ENCODE data around the gene ING5.

Gene ING5

DNA sequence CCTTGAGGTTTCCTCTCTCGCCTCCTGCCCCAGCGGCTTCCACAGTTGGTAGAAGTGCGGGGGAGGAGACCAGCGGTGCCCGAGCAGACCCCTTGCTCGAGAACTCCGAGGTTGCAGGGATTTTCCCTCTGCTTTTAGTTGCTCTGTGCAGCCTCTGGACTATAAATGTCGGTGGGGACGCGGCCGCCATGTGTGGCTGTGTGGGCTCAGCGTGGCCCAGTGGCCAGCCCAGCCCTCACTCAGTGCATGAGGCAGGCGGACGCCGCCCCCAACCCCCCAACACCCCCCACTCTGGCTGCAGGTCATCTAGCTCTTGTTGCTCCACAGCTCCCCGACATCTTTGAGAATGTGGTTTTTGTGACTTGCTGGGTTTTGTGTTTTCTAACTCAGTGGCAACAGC lies 17.3 kb downstream of the ING5 start:
- Histone ChIP-seq H3K9ac (no peak overlapping the region), H3K4me3 (ENCODE audit: low read depth, low read length) (no peak overlapping the region), H3K27me3 (ENCODE audit: control insufficient read depth, insufficient read depth, low read length) (no peaks in the 10 kb centered on the region), H3K36me3 (ENCODE audit: control insufficient read depth, insufficient read depth, low read length) (no peaks in the 10 kb centered on the region), H2AFZ (no peak overlapping the region), H3K9me3 (ENCODE audit: control insufficient read depth, low read length) (no peaks in the 10 kb centered on the region), H3K79me2 (no peaks in the 10 kb centered on the region), H3K4me2 (ENCODE audit: low read length) (no peak overlapping the region), H3K27ac (no peak overlapping the region), H3K4me1 (no peaks in the 10 kb centered on the region)
- TF ChIP-seq, protein P1, sequence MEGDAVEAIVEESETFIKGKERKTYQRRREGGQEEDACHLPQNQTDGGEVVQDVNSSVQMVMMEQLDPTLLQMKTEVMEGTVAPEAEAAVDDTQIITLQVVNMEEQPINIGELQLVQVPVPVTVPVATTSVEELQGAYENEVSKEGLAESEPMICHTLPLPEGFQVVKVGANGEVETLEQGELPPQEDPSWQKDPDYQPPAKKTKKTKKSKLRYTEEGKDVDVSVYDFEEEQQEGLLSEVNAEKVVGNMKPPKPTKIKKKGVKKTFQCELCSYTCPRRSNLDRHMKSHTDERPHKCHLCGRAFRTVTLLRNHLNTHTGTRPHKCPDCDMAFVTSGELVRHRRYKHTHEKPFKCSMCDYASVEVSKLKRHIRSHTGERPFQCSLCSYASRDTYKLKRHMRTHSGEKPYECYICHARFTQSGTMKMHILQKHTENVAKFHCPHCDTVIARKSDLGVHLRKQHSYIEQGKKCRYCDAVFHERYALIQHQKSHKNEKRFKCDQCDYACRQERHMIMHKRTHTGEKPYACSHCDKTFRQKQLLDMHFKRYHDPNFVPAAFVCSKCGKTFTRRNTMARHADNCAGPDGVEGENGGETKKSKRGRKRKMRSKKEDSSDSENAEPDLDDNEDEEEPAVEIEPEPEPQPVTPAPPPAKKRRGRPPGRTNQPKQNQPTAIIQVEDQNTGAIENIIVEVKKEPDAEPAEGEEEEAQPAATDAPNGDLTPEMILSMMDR (IDR thresholded peaks at IDR 0.05): no peak

DNA sequence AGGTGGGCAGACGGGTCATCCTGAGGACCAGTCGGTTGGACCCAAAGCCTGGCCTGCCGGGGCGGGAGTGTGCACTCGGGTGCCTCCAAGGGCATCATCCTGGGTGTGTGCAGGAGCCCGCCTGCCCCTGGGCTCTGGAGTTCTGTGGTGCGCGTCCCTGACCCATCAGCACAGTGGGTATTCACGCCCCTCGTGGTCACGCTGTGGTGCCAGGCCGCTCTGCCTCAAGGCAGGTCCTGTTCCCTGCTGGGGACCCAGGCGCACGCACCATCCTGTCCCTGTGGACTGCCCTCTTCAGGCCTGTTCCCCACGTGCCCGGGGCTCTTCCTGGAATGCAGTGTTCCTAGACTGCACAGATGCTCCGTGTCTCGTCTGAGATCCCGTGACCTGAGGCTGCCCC lies 18.3 kb downstream of the ING5 start:
- H3K9me3 ChIP-seq (ENCODE audit: control insufficient read depth, low read length): no peaks in the 10 kb centered on the region
- no peak overlapping the region for H3K9ac ChIP-seq
- no peaks in the 10 kb centered on the region for H3K36me3 ChIP-seq (ENCODE audit: control insufficient read depth, insufficient read depth, low read length)
- no peak overlapping the region for H2AFZ ChIP-seq
- no peak overlapping the region for H3K4me2 ChIP-seq (ENCODE audit: low read length)
- H3K4me1 ChIP-seq: no peaks in the 10 kb centered on the region
- TF ChIP-seq, protein P1 (IDR thresholded peaks at IDR 0.05): no peak
- no peaks in the 10 kb centered on the region for H3K79me2 ChIP-seq
- no peaks in the 10 kb centered on the region for H3K27me3 ChIP-seq (ENCODE audit: control insufficient read depth, insufficient read depth, low read length)
- H3K27ac ChIP-seq: no peak overlapping the region
- H3K4me3 ChIP-seq (ENCODE audit: low read depth, low read length): no peak overlapping the region

- no peaks in the 10 kb centered on the region for H3K36me3 ChIP-seq (ENCODE audit: control insufficient read depth, insufficient read depth, low read length)
Observed at GRCh38 chr2:241720560-241720959, 18.7 kb downstream of the ING5 start.

GRCh38 chr2:241721852-241722251 lies 20.0 kb downstream of the ING5 start:
- Histone ChIP-seq H3K27me3 (ENCODE audit: control insufficient read depth, insufficient read depth, low read length) (no peaks in the 10 kb centered on the region), H3K9me3 (ENCODE audit: control insufficient read depth, low read length) (no peaks in the 10 kb centered on the region), H3K4me3 (ENCODE audit: low read depth, low read length) (no peak overlapping the region), H3K9ac (no peak overlapping the region), H3K36me3 (ENCODE audit: control insufficient read depth, insufficient read depth, low read length) (no peaks in the 10 kb centered on the region), H3K4me1 (no peaks in the 10 kb centered on the region), H3K4me2 (ENCODE audit: low read length) (no peak overlapping the region), H2AFZ (no peak overlapping the region), H3K79me2 (no peaks in the 10 kb centered on the region), H3K27ac (no peak overlapping the region)
- TF ChIP-seq, protein P1 (IDR thresholded peaks at IDR 0.05): no peak

More at GRCh38 chr2:241720560-241720959, 18.7 kb downstream of the ING5 start:
- no peaks in the 10 kb centered on the region for H3K9me3 ChIP-seq (ENCODE audit: control insufficient read depth, low read length)
- H3K4me1 ChIP-seq: no peaks in the 10 kb centered on the region
- no peak overlapping the region for H3K4me3 ChIP-seq (ENCODE audit: low read depth, low read length)
- H3K4me2 ChIP-seq (ENCODE audit: low read length): no peak overlapping the region
- no peaks in the 10 kb centered on the region for H3K27me3 ChIP-seq (ENCODE audit: control insufficient read depth, insufficient read depth, low read length)
- H3K27ac ChIP-seq: no peak overlapping the region
- TF ChIP-seq, protein P1 (IDR thresholded peaks at IDR 0.05): no peak
- H3K9ac ChIP-seq: no peak overlapping the region
- H2AFZ ChIP-seq: no peak overlapping the region
- no peaks in the 10 kb centered on the region for H3K79me2 ChIP-seq

DNA sequence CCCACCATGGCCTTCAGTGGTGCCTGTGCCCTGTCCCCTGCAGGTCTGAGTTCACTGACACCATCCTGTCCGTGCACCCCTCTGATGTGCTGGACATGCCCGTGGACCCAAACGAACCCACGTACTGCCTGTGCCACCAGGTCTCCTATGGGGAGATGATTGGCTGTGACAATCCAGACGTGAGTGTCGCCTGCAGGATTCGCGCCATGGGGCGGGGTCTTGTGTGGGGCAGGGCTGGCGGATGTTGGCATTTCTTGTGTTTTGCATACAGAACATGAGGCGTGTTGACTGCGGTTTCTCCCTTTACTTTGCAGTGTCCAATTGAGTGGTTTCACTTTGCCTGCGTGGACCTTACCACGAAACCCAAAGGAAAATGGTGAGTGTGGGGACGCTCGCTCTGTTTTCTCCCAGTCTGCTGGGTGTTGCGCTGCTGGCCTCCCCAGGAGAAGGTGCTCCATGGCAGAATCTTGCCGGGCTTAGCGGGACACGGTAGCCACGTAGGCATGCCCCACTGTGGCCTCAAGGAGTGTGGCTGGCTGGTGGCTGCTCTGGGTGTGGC lies 21.1 kb downstream of the ING5 start:
- Histone ChIP-seq H3K9ac (no peak overlapping the region), H2AFZ (no peak overlapping the region), H3K79me2 (no peaks in the 10 kb centered on the region), H3K4me2 (ENCODE audit: low read length) (no peak overlapping the region), H3K4me1 (no peaks in the 10 kb centered on the region), H3K27ac (no peak overlapping the region), H3K9me3 (ENCODE audit: control insufficient read depth, low read length) (no peaks in the 10 kb centered on the region), H3K4me3 (ENCODE audit: low read depth, low read length) (no peak overlapping the region), H3K27me3 (ENCODE audit: control insufficient read depth, insufficient read depth, low read length) (no peaks in the 10 kb centered on the region), H3K36me3 (ENCODE audit: control insufficient read depth, insufficient read depth, low read length) (no peaks in the 10 kb centered on the region)
- TF ChIP-seq, protein P1 (IDR thresholded peaks at IDR 0.05): no peak

Data from parathyroid adenoma (tissue), 2 donors.